SU-DHL-6 (cell line): Measurements from ENCODE around the gene ITGA7.

ENCODE experiments used
- EZH2phosphoT487 ChIP-seq: fragments of 200-600 bp; sonication (generic), shearing (Covaris generic); conservative IDR thresholded peaks from 2 replicates; pipeline ENCODE4 v1.6.1; 2018; ENCODE audit warnings: mild to moderate bottlenecking, antibody characterized with exemption, low read length, moderate library complexity, mixed read lengths
- TF ChIP-seq, protein P1 (sequence below): fragments of 200-600 bp; sonication (generic); IDR thresholded peaks from one replicate; pipeline ENCODE4 v1.5.1; 2017; ENCODE audit warnings: antibody characterized with exemption, mild to moderate bottlenecking, low read length, moderate library complexity; ENCODE audit not compliant: insufficient read depth, poor library complexity, severe bottlenecking

DNA sequence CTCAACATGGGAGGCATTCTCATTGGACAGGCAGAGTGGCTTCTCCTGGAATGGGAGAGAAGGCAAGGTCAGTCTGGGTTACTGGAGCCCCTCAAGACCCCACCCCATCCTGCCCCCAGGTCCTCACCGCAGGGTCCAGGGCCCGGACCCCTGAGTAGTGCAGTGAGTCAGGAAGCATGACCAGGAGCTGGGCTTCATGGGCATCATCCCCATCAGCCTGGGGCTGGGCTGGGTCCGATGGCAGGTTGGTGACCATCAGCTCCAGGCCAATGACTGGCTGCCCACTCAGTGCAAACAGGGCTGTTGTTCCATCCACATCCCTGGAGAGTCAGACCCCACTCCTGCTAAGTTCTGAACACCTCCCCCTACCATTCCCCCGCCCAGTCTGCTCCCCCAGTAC lies 13.1 kb downstream of the ITGA7 start:
- TF ChIP-seq, protein P1, sequence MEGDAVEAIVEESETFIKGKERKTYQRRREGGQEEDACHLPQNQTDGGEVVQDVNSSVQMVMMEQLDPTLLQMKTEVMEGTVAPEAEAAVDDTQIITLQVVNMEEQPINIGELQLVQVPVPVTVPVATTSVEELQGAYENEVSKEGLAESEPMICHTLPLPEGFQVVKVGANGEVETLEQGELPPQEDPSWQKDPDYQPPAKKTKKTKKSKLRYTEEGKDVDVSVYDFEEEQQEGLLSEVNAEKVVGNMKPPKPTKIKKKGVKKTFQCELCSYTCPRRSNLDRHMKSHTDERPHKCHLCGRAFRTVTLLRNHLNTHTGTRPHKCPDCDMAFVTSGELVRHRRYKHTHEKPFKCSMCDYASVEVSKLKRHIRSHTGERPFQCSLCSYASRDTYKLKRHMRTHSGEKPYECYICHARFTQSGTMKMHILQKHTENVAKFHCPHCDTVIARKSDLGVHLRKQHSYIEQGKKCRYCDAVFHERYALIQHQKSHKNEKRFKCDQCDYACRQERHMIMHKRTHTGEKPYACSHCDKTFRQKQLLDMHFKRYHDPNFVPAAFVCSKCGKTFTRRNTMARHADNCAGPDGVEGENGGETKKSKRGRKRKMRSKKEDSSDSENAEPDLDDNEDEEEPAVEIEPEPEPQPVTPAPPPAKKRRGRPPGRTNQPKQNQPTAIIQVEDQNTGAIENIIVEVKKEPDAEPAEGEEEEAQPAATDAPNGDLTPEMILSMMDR, result no peak
- TF ChIP-seq EZH2phosphoT487, result no peak
